ENCODE measurements around the gene DAB2IP.

Gene DAB2IP

DNA sequence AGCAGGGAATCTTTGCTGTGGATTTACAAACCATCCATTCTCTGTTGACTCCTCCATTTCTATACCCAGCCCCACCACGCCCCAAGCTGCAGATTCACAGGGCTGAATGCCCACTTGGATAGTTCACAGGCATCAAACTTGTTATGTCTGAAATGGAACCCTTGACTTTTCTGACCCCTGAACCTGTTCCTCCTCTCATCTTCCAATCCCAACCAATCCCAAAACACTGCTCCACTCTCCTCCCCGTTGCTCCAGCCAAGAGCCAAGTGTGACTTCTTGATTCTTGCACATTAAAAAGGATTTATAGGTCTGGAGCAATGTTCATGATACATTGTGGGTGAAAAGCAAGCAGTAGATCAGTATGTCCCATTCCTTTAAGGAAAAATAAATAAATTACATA, 145.6 kb downstream of the DAB2IP start:
- Histone ChIP-seq H3K4me1 (ENCODE audit: insufficient read depth, poor library complexity, severe bottlenecking) (no peaks in the 10 kb centered on the region), H3K27ac (ENCODE audit: poor library complexity, severe bottlenecking) (no peak overlapping the region), H3K9me3 (ENCODE audit: severe bottlenecking) (no peaks in the 10 kb centered on the region), H3K36me3 (ENCODE audit: low read depth) (no peaks in the 10 kb centered on the region), H3K4me3 (ENCODE audit: severe bottlenecking) (no peak overlapping the region), H3K27me3 (ENCODE audit: insufficient read depth, poor library complexity, severe bottlenecking) (no peaks in the 10 kb centered on the region)
- ATAC-seq (ENCODE audit: low read depth) (no peak), DNase-seq (ENCODE audit: low spot score) (no peak)
- TF ChIP-seq, protein P1, sequence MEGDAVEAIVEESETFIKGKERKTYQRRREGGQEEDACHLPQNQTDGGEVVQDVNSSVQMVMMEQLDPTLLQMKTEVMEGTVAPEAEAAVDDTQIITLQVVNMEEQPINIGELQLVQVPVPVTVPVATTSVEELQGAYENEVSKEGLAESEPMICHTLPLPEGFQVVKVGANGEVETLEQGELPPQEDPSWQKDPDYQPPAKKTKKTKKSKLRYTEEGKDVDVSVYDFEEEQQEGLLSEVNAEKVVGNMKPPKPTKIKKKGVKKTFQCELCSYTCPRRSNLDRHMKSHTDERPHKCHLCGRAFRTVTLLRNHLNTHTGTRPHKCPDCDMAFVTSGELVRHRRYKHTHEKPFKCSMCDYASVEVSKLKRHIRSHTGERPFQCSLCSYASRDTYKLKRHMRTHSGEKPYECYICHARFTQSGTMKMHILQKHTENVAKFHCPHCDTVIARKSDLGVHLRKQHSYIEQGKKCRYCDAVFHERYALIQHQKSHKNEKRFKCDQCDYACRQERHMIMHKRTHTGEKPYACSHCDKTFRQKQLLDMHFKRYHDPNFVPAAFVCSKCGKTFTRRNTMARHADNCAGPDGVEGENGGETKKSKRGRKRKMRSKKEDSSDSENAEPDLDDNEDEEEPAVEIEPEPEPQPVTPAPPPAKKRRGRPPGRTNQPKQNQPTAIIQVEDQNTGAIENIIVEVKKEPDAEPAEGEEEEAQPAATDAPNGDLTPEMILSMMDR (IDR thresholded peaks at IDR 0.05; ENCODE audit: poor library complexity, severe bottlenecking), result no peak

DNA sequence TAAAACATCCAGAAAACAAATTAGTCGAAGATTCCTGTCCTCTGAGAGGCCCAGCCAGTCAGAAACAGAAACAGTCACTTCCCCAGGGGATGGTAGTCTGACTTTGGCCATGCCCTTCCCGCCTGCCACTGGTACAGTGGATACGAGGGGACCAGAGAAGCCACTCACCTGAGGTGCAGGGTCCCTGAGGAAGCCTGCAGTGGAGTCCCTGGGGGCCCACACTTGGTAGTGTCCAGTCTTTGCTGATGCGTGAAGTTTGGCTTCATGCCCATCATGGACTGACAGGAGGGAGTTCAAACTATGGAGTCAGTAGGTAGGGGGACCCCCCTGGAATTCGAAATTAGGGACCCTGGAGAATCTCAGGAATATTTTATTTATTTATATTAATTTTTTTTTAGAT, 147.5 kb downstream of the DAB2IP start:
- DNase-seq (ENCODE audit: low spot score) (no peak), ATAC-seq (ENCODE audit: low read depth) (no peak)
- no peaks in the 10 kb centered on the region for H3K9me3 ChIP-seq (ENCODE audit: severe bottlenecking)

DNA sequence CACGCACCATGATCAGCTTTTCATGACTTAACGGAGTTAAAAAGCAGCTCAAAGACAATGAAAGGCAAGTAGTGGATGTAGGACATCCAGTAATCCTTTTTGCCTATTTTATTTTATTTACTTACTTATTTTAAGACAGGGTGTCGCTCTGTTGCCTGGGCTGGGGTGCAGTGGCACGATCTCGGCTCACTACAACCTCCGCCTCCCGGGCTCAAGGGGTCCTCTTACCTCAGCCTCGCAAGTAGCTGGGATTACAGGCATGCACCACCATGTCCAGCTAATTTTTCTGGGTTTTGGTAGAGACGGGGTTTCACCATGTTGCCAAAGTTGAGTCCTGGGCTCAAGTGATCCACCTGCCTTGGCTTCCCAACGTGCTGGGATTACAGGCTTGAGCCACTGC, 148.9 kb downstream of the DAB2IP start:
- TF ChIP-seq, protein P1 (IDR thresholded peaks at IDR 0.05; ENCODE audit: poor library complexity, severe bottlenecking), result no peak
- no peak for DNase-seq (ENCODE audit: low spot score)
- H3K4me1 ChIP-seq (ENCODE audit: insufficient read depth, poor library complexity, severe bottlenecking), result no peaks in the 10 kb centered on the region
- no peak for ATAC-seq (ENCODE audit: low read depth)
- no peak overlapping the region for H3K27ac ChIP-seq (ENCODE audit: poor library complexity, severe bottlenecking)
- H3K9me3 ChIP-seq (ENCODE audit: severe bottlenecking), result no peaks in the 10 kb centered on the region
- no peaks in the 10 kb centered on the region for H3K27me3 ChIP-seq (ENCODE audit: insufficient read depth, poor library complexity, severe bottlenecking)
- no peaks in the 10 kb centered on the region for H3K36me3 ChIP-seq (ENCODE audit: low read depth)
- H3K4me3 ChIP-seq (ENCODE audit: severe bottlenecking), result no peak overlapping the region

More for the DNA sequence above, 147.5 kb downstream of the DAB2IP start:
- Histone ChIP-seq H3K4me1 (ENCODE audit: insufficient read depth, poor library complexity, severe bottlenecking) (no peaks in the 10 kb centered on the region), H3K27ac (ENCODE audit: poor library complexity, severe bottlenecking) (no peak overlapping the region), H3K4me3 (ENCODE audit: severe bottlenecking) (no peak overlapping the region), H3K27me3 (ENCODE audit: insufficient read depth, poor library complexity, severe bottlenecking) (no peaks in the 10 kb centered on the region), H3K36me3 (ENCODE audit: low read depth) (no peaks in the 10 kb centered on the region)
- TF ChIP-seq, protein P1 (IDR thresholded peaks at IDR 0.05; ENCODE audit: poor library complexity, severe bottlenecking), result no peak

DNA sequence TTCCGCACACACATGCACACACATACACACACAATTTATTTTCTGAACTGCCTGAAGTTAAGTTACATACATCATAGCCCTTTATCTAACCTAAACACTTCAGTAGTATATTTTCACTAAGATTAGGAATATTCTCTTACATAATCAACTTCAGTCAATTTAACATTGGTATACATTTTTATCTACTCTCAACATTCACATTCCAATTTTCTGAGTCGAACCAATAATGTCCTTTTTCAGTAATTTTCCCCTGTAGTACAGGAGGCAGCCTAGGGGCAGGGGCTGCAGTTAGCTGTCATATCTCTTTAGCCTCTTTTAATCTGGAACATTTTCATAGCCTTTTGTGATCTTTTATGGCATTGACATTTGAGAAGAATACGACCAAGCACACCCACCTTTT, 150.1 kb downstream of the DAB2IP start:
- no peak for DNase-seq (ENCODE audit: low spot score)
- H3K27ac ChIP-seq (ENCODE audit: poor library complexity, severe bottlenecking), result no peak overlapping the region
- H3K4me3 ChIP-seq (ENCODE audit: severe bottlenecking), result no peak overlapping the region
- ATAC-seq (ENCODE audit: low read depth), result no peak
- no peaks in the 10 kb centered on the region for H3K4me1 ChIP-seq (ENCODE audit: insufficient read depth, poor library complexity, severe bottlenecking)
- no peaks in the 10 kb centered on the region for H3K9me3 ChIP-seq (ENCODE audit: severe bottlenecking)
- H3K27me3 ChIP-seq (ENCODE audit: insufficient read depth, poor library complexity, severe bottlenecking), result no peaks in the 10 kb centered on the region
- H3K36me3 ChIP-seq (ENCODE audit: low read depth), result no peaks in the 10 kb centered on the region
- TF ChIP-seq, protein P1 (IDR thresholded peaks at IDR 0.05; ENCODE audit: poor library complexity, severe bottlenecking), result no peak

DNA sequence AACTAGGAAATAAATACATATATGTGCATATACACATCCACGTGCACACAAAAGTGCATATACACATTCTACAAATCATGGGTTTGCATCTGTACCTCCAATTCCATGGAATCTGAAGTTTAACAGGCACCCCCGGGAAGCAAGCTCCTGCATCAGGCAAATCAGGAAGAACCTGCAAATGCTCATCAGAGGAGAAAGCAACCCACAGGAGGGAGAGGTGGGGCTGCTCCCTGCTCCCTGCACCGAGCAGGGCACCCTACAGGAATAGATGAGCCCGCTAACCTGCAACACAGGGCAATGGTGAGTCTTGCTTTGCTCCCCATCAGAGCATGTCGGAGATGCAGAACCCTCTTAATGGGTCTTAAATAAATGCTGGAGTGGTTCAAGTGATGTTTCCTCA, 151.3 kb downstream of the DAB2IP start:
- TF ChIP-seq, protein P1 (IDR thresholded peaks at IDR 0.05; ENCODE audit: poor library complexity, severe bottlenecking), result no peak
- Histone ChIP-seq H3K4me1 (ENCODE audit: insufficient read depth, poor library complexity, severe bottlenecking) (no peaks in the 10 kb centered on the region), H3K9me3 (ENCODE audit: severe bottlenecking) (no peaks in the 10 kb centered on the region), H3K36me3 (ENCODE audit: low read depth) (no peaks in the 10 kb centered on the region), H3K27ac (ENCODE audit: poor library complexity, severe bottlenecking) (no peak overlapping the region), H3K4me3 (ENCODE audit: severe bottlenecking) (no peak overlapping the region), H3K27me3 (ENCODE audit: insufficient read depth, poor library complexity, severe bottlenecking) (no peaks in the 10 kb centered on the region)
- ATAC-seq (ENCODE audit: low read depth), result no peak
- no peak for DNase-seq (ENCODE audit: low spot score)
